NCI-H82 treated with DMSO at 0.1 percent for 48 hours (cell line): ENCODE measurements around the gene DOCK10.

Experiments
- DNase-seq: peaks from one replicate; lab custom pipeline; 2025; ENCODE audit not compliant: unreplicated experiment; lab: John Stamatoyannopoulos, UW

DOCK10 gene

DNA sequence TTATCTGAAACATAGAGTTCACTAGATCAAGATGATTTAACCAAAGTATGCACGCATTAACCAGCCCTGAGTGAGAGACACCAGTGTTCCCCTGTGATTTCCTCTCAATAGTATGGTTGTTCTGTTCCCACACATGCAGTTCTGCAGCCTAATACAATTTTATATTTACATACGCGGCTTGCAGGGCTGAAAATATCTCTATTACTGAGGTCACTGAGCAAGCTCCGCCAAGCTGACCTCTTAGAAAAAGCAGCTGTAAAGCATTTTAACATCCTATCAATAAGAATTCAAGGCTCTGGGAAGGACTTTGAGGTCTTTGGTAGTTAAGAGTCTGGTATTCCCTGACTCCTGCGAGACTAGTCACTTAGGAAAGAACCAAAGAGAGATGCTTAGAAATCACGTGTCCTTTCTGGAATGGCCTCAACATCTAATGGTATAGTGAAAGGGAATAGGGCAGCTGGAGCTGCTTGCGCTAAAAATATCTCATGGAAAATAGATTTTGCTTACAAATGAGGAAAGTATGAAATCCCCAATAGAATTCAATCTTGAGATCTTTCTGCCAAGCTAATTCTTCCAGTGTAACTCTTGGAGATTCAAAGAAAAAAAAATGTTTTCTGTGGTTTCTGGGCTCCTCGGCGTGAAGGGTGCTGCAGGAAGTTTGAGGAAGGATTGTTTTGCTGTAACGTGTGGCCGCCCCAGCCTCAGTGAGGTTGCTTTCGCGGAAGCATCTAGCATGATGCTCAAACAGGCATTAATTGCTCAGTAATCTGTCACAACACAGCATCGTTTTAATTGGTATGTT, 59.2 kb downstream of the DOCK10 start:
- DNase-seq: no peak

DNA sequence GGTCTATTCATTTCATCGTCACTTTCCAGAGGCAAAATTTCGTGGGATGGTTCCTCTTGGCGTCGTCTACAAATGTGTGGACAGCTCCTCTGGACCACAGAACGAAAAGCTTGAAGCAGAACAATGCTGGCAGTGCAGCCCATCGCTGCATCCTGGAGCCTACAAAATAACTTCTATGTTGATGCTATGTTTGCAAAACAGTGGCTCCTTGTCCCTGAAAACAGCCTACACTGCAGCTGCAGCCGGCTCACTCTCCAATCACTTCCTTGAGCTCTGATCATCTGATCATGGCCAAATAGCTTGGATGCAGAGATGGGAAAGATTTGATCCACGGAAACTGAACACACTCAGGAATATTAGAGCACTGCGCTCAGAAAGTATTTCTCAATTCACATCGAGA, 60.0 kb downstream of the DOCK10 start:
- no peak for DNase-seq

DNA sequence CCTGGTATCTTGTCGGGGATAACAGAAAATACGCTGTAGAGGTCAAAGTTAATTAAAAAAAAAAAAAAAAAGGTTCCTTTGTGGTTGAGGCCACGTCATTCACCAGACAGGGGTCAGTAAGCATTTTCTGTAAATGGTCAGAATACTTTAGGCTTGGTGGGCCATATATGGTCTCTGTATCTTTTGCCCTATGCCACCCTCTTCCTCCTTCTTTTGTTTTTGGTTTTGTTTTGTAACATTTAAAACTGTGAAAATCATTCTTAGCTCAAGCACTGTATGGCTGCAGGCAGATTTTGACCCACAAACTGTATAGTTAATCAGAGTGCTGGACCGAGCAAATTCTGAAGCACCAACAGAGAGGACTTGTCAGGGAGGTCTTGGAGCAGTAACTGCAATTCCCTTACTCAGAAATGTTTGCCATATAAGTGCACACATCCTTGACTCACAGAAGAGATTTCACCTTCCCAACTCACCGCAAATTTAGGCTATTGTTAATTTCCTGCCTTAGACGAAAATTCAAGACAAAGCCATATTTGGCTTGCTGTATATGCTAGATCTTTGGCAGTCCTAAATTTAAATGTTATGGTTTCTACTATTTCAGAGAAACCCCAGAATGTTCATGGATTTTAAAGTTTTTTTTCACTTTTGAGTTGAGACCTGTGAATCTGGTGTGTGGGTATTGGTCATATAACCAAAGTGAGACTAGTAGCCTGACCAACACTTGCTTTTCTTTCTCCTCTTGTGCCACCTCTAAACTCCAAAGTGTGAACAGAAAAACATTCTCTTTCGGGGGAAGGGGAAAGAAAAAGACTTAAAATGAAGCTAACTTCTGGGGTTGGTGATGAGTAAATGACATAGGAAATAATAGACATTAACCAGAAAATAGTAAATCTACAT, 65.4 kb downstream of the DOCK10 start:
- no peak for DNase-seq

DNA sequence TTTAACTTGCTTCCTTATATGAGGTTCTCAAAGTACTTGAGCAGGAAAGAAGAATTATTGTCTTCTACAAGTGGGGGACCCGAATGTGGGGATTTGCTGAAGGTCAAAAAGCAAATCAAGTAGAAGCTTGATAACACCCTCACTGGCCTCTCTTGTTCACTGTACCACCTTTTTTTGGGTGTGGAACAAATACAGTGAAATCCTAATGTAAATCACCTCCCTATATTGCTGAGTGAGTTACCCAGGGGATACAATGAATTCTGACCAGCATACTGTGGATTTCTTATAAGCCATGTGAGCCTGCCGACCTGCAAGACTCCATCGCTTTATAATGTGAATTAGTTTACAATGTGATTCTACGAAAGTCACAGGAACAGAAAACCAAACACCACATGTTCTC, 66.5 kb downstream of the DOCK10 start:
- no peak for DNase-seq

DNA sequence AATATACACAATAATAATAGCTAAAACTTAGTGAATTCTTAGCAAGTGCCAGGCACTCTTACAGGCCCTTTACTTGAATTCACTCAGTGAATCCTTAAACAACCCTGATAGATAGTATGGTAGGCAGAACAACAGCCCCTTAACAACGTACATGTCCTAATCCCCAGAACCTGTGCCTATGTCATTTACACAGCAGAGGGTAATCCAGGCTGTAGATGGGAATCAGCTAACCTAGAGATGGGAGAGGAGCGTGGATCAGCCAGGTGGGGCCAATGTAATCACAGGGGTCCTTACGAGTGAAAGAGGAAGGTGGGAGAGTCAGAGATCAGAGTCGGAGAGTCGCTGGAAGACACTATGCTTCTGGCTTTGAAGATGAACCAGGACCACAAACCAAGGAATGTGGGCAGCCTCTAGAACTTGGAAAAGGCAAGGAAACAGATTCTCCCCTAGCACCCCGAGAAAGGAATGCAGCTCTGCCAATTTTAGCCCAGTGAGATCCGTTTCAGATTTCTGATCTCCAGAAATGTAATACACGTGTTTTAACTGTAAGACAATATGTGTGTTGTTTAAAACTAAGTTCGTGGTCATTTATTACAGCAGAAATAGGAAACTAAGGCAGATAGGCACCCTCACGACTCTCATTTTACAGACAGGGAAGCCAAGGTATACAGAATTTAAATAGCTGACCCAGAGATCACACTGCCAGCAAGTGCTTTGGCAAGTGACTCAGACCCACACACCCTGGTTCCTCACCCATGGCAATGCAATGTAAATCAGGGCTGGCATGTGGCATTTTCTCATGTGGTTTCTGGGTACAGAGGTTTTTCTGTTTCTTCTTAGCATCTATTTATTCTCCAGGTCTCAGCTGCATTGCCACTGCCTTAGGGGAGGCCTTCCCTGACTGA, 68.9 kb downstream of the DOCK10 start:
- no peak for DNase-seq

DNA sequence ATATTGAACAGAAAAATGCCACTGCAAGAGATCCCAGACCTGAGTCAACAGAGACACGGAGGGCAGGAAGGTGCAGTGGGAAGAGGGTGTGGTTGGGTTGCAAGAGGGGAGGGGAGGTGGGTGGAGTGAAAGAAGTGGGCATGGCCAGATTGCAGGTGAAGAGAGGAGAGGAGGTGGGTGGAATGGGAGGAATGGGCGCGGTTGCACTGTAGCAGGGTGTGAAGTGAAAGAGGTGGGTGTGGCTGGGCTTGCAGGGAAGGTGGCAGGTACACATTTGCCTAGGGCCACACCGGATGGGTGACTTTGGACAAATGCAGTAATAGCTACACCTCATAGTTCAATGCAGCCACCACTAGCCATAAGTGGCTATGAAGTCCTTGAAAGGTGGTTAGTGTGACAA, 71.1 kb downstream of the DOCK10 start:
- no peak for DNase-seq

DNA sequence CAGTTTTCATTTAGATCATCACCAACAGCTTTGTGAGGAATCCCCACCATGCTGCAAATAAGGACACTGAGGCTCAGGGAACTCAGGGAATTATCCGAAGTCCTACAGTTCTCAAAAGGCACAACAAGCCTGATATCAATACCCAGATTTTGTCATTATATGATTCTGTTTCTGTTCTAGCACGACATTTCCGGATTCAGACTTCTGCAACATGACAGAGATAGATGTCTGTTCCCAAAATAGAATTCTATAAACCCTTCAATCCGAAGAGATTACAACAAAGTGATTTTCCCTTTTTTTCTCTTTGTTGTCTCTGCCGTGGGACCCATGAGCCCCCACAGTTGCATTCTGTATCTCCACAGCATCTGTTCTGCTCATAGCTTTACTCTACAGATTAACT, 72.0 kb downstream of the DOCK10 start:
- DNase-seq: no peak

DNA sequence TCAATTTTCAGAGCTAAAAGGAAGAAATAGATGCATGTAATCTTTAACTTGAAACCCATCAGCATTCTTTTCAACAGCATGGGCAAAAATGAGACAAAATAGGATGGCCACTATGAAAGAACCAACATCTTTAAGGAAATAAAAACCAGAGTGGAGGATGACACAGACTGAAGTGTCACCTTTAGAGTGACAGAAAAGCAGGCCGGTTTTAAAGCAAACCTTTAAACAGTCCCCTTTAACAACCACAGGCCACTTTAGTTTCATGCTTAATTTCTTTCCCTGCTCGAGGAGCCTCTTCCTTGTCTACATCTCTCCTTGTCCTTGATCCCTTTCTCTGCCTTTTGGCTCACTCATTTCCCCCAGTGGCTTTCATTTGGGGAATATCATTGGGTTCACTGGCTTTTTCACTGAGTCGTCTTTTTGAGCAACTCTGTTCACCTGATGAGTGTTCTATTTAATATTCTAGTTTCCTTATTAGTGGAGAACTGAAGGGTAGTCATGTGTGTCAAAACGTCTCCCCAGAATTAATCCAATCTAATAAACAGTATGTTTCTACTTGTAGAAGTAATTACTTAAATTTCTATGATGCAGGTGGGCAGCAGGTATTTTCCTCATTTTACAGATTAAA, 72.5 kb downstream of the DOCK10 start:
- DNase-seq: no peak

DNA sequence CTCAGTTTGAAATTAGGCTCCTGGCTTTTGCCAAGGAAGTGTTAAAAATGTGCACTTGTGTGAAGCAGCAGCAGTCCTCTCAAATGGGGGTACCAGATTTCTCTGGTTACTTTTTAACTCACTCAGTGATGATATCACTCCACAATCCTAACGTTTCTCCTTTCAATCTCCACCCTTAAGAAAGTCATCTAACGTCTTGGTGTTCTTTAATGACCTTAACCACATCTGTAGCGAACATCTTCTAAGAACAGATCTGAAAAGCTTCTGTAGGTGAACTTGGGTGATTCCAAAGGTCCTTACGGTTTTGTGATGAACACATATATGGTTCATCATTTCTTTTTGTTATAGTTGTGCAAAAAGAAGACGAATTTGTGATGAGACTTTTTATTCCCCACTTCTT, 73.2 kb downstream of the DOCK10 start:
- no peak for DNase-seq

DNA sequence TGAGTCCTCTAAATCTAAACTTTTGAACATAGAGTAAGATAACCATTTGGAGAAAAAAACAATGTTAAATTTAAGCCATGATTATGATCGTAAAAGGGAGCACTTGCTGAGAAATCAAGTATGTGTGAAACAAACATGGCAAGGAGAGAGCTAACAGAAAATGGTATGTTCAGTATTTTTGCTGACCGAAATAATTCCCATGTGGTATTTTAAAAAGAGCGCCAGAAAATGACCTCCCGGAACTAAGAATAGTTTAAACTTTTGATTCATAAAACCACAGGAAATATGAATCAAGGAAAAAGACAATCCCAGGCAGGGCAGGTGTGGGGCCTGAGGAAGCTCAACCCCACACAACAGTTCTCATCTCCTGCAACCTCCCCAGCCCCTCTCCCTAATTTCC, 74.2 kb downstream of the DOCK10 start:
- DNase-seq: no peak

DNA sequence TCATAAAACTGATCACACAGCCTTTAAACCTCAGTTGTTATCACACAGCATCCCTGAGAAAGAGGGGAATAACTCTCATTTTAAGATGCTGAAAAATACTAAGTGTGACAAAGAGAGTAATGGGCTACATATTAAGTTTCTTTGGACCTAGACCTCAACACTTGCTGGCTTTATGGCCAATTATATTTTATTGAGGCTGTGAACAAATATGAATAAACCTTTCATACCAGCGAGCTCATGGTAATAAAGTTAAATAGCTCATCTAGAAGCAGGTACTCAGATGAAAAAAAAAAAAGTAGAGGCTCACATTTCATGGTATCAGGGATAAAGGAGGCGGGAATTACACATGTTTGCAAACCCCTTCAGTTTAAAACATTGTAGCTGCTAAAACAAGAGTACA, 75.7 kb downstream of the DOCK10 start:
- no peak for DNase-seq

DNA sequence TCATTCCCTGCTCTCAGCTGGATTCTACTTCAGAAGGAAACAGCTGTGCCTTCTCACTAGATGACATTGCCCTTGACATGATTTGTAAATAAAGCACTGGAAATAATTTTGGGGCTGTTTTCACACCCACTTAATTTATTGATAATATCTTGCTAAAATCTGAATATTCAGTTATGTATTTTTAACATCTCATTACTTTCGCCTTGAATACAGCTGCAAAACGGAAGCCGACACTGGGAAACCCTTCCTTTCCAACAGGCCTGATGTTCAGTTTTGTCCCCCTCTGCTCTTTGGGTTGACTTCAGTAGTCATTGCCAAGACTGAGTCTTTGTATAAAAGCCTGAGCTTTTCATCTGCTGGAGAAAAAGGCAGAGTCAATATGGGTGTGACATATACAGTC, 82.7 kb downstream of the DOCK10 start:
- DNase-seq: no peak

DNA sequence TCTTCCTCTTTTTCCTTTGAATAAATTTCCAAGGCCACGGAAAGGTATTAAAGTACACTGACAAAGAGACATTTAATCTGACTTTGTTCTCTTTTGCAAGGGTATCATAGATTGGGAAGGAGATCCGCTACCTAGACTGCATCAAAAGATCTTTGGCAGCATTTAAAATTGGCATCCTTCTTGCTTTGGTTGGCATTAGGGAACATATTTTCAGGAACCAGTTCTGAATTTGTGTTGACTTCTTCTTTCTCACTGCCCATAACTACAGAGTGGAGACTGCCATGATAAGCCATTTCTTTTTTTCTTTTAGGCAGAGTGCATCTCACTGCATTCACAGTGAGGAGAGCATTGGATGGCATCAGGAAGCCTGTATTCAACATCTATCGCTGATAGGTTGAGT, 83.4 kb downstream of the DOCK10 start:
- no peak for DNase-seq

DNA sequence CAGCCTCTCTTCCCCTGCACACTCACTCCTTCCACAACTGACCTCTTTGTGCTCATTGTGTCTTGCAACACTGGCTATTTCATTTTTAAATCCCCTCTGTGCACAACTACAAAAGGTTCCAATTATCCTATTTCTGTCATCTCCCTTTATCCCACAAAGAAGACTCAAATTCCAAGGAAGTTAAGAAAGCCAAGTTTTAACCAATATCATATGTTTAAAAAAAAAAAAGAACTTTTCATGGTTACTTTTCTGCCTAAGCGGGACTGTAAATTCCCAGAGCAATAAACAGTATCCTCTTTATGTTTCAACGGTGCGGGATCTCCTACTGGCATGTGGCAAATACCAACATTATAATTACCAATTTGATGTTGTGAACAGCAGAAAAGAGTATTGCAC, 83.8 kb downstream of the DOCK10 start:
- DNase-seq: no peak

DNA sequence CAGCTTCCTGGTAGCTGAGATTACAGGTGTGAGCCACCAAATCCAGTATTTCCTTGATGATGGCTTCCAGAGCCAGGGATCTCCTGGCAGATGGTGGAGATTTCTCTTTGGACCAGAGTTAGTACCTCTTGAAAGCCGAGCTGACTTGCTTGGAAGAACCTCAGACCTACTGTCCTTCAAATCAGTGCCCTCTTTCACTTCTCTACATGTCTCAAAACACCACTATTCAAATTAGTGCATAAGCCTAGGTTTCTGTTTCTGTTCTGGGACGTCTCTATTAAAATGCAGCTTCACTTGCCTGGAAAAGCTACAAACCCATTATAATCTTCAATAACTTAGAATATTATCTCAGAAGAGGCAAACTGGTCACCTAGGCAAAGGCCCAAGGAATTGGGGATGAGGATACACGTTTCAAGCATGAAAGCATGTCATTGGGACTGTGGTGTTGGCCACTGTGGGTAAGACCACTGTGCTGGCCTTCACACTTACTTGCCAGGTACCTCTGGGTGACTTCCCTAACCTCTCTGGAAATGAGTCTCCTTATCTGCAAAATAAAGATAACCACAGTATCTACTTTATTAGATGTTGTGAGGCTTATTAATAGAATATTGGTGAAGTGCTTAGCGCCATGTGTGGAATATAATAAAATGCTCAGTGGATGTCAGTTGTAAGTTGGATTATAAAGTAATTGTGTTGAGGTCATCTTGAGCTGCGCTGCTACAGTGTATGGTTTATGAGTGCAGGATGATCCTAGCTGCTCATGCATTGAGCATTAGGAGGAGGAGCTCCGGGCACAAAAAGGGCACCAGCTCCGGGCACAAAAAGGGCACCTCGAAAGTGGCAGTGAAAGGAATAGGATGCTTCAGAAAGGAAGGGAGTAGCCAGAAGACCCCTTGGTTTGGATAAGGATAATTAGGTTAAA, 84.5 kb downstream of the DOCK10 start:
- no peak for DNase-seq

DNA sequence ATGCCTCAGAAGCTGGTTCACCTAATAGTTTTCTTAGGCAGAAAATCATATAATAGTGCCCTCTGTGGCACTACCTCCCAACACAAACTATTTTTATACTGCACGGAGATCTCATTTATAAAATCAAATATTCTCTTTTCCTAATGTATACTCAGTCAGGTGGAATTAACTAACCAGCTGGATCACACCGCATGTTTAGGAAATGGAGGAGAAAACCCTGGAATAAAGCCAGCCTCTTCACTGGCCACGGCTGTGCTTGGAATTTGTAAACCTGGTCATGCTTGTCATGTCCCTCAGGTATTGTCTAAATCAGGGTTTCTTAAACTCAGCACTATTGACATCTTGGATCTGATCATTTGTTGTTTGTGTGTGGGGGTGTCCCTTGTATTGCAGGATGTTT, 85.6 kb downstream of the DOCK10 start:
- DNase-seq: no peak

DNA sequence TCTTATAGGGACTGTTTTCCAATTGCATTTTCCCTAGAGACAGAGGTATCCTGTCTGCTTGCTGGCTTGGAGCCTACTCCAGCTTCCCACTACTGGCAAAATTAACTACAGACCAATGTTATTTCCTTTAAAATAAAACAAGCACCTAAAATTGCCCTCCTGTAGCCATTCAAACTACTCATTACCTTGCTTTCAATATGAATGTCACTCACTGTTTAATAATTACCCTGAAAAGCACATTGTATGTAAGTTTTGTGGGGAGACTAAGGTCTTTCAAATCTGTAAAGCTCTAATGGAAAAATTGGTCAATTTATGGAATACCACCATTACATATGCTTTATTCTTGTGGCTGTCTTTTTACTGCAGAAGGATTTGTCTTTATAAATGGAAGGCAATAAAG, 87.3 kb downstream of the DOCK10 start:
- no peak for DNase-seq

DNA sequence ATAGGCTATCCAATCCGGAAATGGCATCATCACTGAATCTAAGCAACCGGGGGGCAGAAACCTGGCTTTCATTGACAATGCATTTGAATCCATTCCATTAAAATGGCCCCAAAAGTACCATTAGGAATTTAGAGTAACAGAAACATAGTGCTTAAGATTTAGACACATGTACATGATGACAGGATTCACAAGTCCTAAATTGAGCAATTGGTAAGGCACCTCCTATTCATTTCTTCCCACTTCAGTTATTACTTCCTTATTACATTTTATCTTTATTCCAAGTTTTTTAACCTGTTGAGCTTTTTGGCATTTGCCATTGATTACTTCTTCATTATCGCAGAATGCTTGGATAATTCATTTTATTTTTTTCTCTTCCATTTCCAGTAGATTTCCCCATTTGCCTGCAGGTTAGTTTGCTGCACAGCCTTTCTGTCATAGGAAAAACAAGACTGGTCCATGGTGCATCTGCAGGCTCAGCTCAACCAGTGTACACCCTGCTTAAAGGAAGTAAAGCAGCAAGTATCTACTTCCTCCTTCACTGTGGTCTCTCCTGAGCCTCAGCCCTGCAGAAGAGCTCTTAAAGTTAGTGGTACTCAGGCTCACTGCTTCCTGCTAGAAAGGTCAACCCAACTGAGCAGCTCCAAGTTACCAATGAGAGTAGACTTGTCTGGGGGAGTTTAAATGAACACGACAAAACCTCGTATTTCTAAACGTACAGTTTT, 89.2 kb downstream of the DOCK10 start:
- no peak for DNase-seq
